HEK293 (cell line): ENCODE measurements around the gene KANSL1.
"Not testable (repeated sequence)": the region's sequence is repeated elsewhere in the genome, so short reads cannot be mapped to it uniquely, and the experiment has no call there.

Experiments
- CTCF ChIP-seq: fragments of 450-650 bp; formaldehyde crosslinking; IDR thresholded peaks from 2 replicates; pipeline ENCODE4 v1.5.1; 2016; ENCODE audit warnings: missing biosample characterization, missing genetic modification characterization
- PBX3 ChIP-seq: sonication (generic); formaldehyde crosslinking; IDR thresholded peaks from 2 replicates; pipeline ENCODE4 v1.8.1; 2022; ENCODE audit warnings: mild to moderate bottlenecking, moderate library complexity, missing genetic modification reagents
- PRDM1 ChIP-seq: fragments of 450-650 bp; formaldehyde crosslinking; IDR thresholded peaks from 2 replicates; pipeline ENCODE4; 2016; ENCODE audit warnings: missing biosample characterization, missing genetic modification characterization
- REST ChIP-seq: fragments of 450-650 bp; formaldehyde crosslinking; IDR thresholded peaks from 2 replicates; pipeline ENCODE4 v1.5.1; 2016; ENCODE audit warnings: missing biosample characterization, missing genetic modification characterization
- SETDB1 ChIP-seq: IDR thresholded peaks from one replicate; pipeline ENCODE4 v1.6.1; 2017; ENCODE audit warnings: mild to moderate bottlenecking, low read length, moderate library complexity, mixed read lengths; ENCODE audit not compliant: insufficient read length
- ZNF211 ChIP-seq: fragments of 450-650 bp; formaldehyde crosslinking; IDR thresholded peaks from 2 replicates; pipeline ENCODE4 v1.5.1; 2016; ENCODE audit warnings: low read depth, missing biosample characterization, missing genetic modification characterization
- ZNF239 ChIP-seq: fragments of 450-650 bp; formaldehyde crosslinking; IDR thresholded peaks from 2 replicates; pipeline ENCODE4 v1.5.1; 2016; ENCODE audit warnings: missing biosample characterization, missing genetic modification characterization
- ZSCAN30 ChIP-seq: fragments of 450-650 bp; IDR thresholded peaks from 2 replicates; pipeline ENCODE4 v1.5.1; 2018; ENCODE audit warnings: missing biosample characterization, mild to moderate bottlenecking, missing genetic modification characterization, moderate library complexity

- not testable (repeated sequence) for TF ChIP-seq CTCF (tag by site-specific recombination); PRDM1 (tag by site-specific recombination); PBX3; ZNF211; SETDB1; ZSCAN30 (tag by site-specific recombination); ZNF239 (tag by site-specific recombination); REST
Measured at GRCh38 chr17:46186827-46187235, 6.4 kb downstream of the KANSL1 start.
